GM12891 (cell line): Measurements from ENCODE around the gene KDR.

Experiments
- PAX5 ChIP-seq: IDR thresholded peaks from 2 replicates; pipeline ENCODE4 v1.6.1; 2011; ENCODE audit warnings: low read length, moderate library complexity, mild to moderate bottlenecking; ENCODE audit not compliant: insufficient read depth, severe bottlenecking
- POLR2A ChIP-seq: IDR thresholded peaks from 2 replicates; pipeline ENCODE4 v1.6.1; 2011; ENCODE audit warnings: low read depth, low read length, control low read depth
- POLR2AphosphoS5 ChIP-seq: IDR thresholded peaks from 2 replicates; pipeline ENCODE4 v1.6.1; 2011; ENCODE audit warnings: low read depth, low read length, control low read depth
- POU2F2 ChIP-seq: IDR thresholded peaks from 2 replicates; pipeline ENCODE4 v1.6.1; 2011; ENCODE audit warnings: low read depth, mild to moderate bottlenecking, control low read depth, low read length, moderate library complexity
- SPI1 ChIP-seq: IDR thresholded peaks from 2 replicates; pipeline ENCODE4 v1.6.1; 2011; ENCODE audit warnings: low read depth, low read length, control low read depth
- TAF1 ChIP-seq: IDR thresholded peaks from 2 replicates; pipeline ENCODE4 v1.6.1; 2011; ENCODE audit warnings: low read depth, low read length, control low read depth

- TF ChIP-seq POLR2A (no peak), POLR2AphosphoS5 (no peak), TAF1 (no peak), PAX5 (no peak), SPI1 (no peak), POU2F2 (no peak)
Measured at GRCh38 chr4:55122235-55122634, 3.2 kb downstream of the KDR start.
